Hepatocyte (in vitro differentiated cells): Measurements from ENCODE around the gene GALNTL6.

Source experiments
- EZH2 ChIP-seq: fragments of 200-600 bp; sonication (generic); IDR thresholded peaks from 2 replicates; pipeline ENCODE4 v1.6.1; 2016; ENCODE audit warnings: antibody characterized with exemption, mild to moderate bottlenecking, borderline replicate concordance
- TF ChIP-seq, protein P1 (sequence below): fragments of 200-600 bp; sonication (generic); IDR thresholded peaks from 2 replicates; pipeline ENCODE4 v1.5.1; 2016; ENCODE audit warnings: antibody characterized with exemption, mild to moderate bottlenecking; ENCODE audit not compliant: poor library complexity

DNA sequence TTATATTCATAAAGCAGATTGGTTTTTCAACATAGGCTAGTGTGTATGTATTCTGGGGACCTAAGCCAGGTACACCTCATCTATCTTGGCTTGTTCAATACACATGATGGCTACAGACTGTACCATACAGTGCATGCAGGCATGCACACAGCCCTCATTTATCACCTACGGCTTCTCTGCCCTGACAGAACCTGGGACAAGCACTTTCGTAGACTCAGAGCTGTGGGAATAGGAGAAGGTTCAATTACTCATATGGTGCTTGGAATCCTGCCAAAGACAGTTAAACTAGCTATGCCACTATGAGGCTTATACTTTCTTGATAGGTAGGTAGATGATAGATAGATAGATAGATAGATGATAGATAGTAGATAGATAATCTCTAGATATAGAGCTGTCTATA is 457.2 kb downstream of the GALNTL6 start:
- TF ChIP-seq, protein P1, sequence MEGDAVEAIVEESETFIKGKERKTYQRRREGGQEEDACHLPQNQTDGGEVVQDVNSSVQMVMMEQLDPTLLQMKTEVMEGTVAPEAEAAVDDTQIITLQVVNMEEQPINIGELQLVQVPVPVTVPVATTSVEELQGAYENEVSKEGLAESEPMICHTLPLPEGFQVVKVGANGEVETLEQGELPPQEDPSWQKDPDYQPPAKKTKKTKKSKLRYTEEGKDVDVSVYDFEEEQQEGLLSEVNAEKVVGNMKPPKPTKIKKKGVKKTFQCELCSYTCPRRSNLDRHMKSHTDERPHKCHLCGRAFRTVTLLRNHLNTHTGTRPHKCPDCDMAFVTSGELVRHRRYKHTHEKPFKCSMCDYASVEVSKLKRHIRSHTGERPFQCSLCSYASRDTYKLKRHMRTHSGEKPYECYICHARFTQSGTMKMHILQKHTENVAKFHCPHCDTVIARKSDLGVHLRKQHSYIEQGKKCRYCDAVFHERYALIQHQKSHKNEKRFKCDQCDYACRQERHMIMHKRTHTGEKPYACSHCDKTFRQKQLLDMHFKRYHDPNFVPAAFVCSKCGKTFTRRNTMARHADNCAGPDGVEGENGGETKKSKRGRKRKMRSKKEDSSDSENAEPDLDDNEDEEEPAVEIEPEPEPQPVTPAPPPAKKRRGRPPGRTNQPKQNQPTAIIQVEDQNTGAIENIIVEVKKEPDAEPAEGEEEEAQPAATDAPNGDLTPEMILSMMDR: no peak
- no peak for TF ChIP-seq EZH2
